Suprapubic skin (tissue), 4 donors: ENCODE results near the gene ERLIN1.

ENCODE experiments used
- CTCF ChIP-seq, 2 donors: fragments of 200-600 bp in 1 of 2; fragments of 450-650 bp in 1 of 2; sonication (generic) in 1 of 2; IDR thresholded peaks; one replicate each; pipeline ENCODE4 v1.5.1; 2016 to 2019; ENCODE audit warnings: antibody characterized with exemption in 2 of 2, mild to moderate bottlenecking in 1 of 2, moderate library complexity in 1 of 2
- POLR2A ChIP-seq, 2 donors: fragments of 450-650 bp; IDR thresholded peaks; one replicate each; pipeline ENCODE4 v1.6.1; 2017; ENCODE audit warnings: antibody characterized with exemption in 2 of 2, mild to moderate bottlenecking in 2 of 2, moderate library complexity in 2 of 2
- POLR2AphosphoS5 ChIP-seq, 3 donors: sonication (generic); formaldehyde crosslinking; IDR thresholded peaks; one replicate each; pipeline ENCODE4 v1.6.1; 2017; ENCODE audit warnings: antibody characterized with exemption in 3 of 3

GRCh38 chr10:100163704-100164621, 21.9 kb downstream of the ERLIN1 start:
- TF ChIP-seq CTCF (IDR thresholded peaks at IDR 0.05), result no peak
- TF ChIP-seq POLR2A (IDR thresholded peaks at IDR 0.05), result no peak
- TF ChIP-seq POLR2AphosphoS5 (IDR thresholded peaks at IDR 0.05), result no peak
